ENCODE data around the gene CDC42EP4. TPM values are rescaled to one million over a fixed set of nuclear protein-coding genes. Genes with fewer than 3 reads are reported as not detected.
A peak's percentile ranks its signal among the peaks of the same experiment; 100 is the strongest.
"Not testable (repeated sequence)": the region's sequence is repeated elsewhere in the genome, so short reads cannot be mapped to it uniquely, and the experiment has no call there.

The CDC42EP4 gene
- polyA plus RNA-seq, 6 donors from 2014 or later = 0.09 to 0.21 (median 0.12) TPM; not detected in 2

- H3K36me3 Mint-ChIP-seq = no peaks in the 10 kb centered on the region
These were observed 43.0 kb downstream of the CDC42EP4 start for GRCh38 chr17:73268582-73269328.

DNA sequence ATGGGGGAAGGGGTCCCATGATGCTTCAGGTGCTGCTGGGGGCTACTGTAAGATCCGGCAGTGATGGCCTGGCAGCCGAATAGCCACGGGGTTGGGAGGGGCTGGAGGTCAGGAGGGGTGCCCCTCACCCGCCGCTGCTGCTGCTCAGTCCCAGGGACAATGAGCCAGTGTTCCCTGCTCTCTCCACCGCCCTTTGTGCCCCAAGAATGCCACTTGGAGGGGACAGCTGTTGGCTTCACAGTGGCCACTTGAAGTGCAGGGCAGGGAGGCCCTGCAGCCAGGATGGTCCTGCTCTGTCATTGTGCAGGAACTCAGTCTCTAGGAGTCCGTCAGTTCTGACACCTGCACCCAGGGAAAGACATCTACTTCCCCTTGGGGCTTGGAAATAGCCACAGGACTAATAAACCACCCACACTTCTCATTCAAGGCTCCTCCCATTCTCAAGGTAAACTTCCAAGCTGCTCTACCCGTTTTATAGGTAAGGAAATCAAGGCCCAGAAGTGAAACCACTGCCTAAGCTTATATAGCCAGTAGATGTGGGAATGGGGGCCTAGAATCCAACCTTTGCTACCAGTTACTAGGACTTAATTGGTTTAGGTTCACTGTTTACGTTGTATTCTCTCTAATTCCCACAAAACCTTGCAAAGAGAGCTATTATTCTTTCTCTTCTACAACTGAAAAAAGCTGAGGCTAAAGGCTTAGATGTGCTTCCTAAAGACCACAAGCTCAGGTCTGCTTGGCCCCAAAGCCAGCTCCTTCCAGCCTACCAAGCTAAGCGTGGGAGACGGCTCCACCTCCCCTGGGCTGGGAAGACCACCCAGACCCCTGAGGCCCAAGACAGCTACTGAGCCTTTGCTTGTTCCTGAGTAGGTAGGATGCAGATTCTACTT lies 43.9 kb downstream of the CDC42EP4 start:
- DNase-seq (no peak), ATAC-seq (ENCODE audit: low read depth in 2 of 2) (no peak)
- Mint-ChIP-seq H3K27ac (no peak overlapping the region), H3K4me3 (no peak overlapping the region), H3K9me3 (peaks cover 0 to 1% (median 0%) of the 10 kb centered on the region in 7 donors), H3K4me1 (no peaks in the 10 kb centered on the region), H3K27me3 (no peaks in the 10 kb centered on the region), H3K36me3 (no peaks in the 10 kb centered on the region)

More at GRCh38 chr17:73268582-73269328, 43.0 kb downstream of the CDC42EP4 start:
- no peaks in the 10 kb centered on the region for H3K27me3 Mint-ChIP-seq
- no peak overlapping the region for H3K4me3 Mint-ChIP-seq
- H3K9me3 Mint-ChIP-seq = no peaks in the 10 kb centered on the region
- H3K27ac Mint-ChIP-seq = no peak overlapping the region
- ATAC-seq (ENCODE audit: low read depth in 2 of 2) (no peak), DNase-seq (no peak)
- no peaks in the 10 kb centered on the region for H3K4me1 Mint-ChIP-seq

GRCh38 chr17:73266796-73267195 lies 45.0 kb downstream of the CDC42EP4 start:
- H3K36me3 Mint-ChIP-seq = no peaks in the 10 kb centered on the region
- H3K27me3 Mint-ChIP-seq = no peaks in the 10 kb centered on the region
- H3K9me3 Mint-ChIP-seq = peaks cover 0 to 1% (median 0%) of the 10 kb centered on the region in 7 donors
- no peaks in the 10 kb centered on the region for H3K4me1 Mint-ChIP-seq
- DNase-seq (no peak), ATAC-seq (ENCODE audit: low read depth in 2 of 2) (no peak)
- no peak overlapping the region for H3K4me3 Mint-ChIP-seq
- no peak overlapping the region for H3K27ac Mint-ChIP-seq

DNA sequence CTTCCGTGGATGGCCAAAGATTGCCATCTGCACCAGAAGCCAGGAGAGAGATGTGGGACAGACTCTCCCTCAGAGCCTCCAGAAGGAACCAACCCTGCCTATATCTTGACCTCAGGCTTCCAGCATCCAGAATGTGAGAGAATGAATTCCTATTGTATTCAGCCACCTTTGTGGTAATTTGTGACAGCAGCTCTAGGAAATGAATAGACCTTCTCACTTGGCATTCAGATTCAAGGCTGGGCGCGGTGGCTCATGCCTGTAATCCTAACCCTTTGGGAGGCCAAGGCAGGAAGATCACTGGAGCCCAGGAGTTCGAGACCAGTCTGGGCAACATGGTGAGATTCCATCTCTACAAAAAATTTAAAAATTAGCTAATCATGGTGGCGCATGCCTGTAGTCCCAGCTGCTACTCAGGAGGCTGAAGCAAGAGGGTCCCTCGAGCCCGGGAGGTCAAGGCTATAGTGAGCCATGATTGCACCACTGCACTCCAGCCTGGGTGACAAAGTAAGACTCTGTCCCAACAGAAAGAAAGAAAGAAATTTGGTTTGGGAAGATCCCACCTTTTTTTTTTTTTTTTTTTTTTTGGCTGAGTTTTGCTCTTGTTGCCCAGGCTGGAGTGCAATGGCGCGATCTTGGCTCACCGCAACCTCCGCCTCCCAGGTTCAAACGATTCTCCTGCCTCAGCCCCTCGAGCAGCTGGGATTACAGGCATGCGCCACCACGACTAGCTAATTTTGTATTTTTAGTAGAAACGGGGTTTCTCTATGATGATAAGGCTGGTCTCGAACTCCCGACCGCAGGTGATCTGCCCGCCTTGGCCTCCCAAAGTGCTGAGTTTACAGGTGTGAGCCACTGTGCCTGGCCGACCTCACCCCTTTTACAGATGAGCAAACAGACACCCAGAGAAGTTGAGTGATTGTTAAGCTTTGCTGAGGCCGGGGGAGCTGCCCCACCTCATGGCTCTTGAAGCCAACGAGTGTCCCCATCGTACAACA lies 45.9 kb downstream of the CDC42EP4 start:
- Mint-ChIP-seq H3K27me3 (no peaks in the 10 kb centered on the region), H3K4me1 (no peaks in the 10 kb centered on the region), H3K4me3 (no peak overlapping the region), H3K36me3 (no peaks in the 10 kb centered on the region), H3K27ac (no peak overlapping the region), H3K9me3 (peaks cover 0 to 1% (median 0%) of the 10 kb centered on the region in 7 donors)
- ATAC-seq (ENCODE audit: low read depth in 2 of 2) (no peak), DNase-seq (no peak)

DNA sequence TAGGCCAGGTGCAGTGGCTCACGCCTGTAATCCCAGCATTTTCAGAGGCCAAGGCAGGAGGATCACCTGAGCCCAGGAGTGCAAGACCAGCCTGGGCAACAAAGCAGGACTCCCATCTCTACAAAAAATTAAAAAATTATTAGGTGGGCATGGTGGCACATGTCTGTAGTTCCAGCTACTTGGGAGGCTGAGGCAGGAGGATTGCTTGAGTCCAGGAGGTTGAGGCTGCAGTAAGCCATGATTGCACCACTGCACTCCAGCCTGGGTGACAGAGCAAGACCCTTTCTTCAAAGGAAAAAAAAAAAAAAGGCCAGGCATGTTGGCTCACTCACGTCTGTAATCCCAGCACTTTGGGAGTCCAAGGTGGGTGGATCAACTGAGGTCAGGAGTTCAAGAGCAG lies 47.4 kb downstream of the CDC42EP4 start:
- not testable (repeated sequence) for H3K27me3 Mint-ChIP-seq, H3K36me3 Mint-ChIP-seq

DNA sequence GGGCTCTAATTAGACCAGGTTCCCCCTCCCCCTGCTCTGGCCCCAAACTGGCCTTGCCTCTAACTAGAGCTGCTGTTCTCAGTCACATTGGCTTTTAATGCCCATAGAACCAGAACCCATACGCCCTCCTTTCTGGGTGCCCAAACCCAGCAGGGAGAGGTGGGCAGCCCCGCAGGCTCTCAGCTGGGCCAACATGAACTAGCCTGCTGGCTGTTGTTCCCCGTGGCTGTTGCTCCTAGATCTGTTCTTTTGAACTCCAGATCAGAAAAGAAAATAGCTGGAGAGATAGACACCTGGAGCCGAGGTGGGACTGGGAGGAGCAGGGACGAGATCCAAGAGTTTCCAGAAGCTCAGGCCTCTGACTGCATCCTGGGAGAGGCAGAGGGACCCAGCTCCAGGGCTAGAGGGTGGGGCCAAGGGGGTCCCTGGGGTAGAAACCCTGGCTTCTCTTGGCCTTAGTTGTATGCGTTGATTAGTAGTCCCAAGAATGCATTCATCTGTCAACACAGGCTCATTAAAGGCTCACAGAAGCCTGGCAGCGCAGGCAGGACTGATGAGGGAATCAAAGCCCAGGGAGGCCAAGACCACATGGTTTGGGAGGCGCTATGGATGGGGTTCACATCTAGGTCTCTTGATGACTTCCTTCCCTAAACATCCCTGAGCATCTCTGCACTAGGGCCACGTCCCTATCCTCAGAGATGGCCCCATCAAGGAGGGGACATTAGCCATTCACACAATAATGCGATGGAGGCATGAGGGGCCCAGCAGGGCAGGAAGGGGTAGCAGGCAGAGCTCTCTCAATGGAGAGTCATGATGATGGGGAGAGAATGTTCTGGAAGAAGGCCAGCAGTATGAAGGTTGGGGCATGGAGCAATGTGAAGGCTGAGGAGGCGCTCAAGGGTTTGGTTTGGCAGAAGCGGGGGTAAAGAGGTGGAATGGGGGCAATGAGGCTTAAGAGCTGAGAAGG lies 48.8 kb downstream of the CDC42EP4 start:
- no peaks in the 10 kb centered on the region for H3K27me3 Mint-ChIP-seq
- no peak for ATAC-seq (ENCODE audit: low read depth in 2 of 2)
- H3K27ac Mint-ChIP-seq = no peak overlapping the region
- H3K4me1 Mint-ChIP-seq = no peaks in the 10 kb centered on the region
- peaks cover 0 to 1% (median 0%) of the 10 kb centered on the region in 7 donors for H3K9me3 Mint-ChIP-seq
- no peak for DNase-seq
- H3K36me3 Mint-ChIP-seq = no peaks in the 10 kb centered on the region
- H3K4me3 Mint-ChIP-seq = no peak overlapping the region

More for the DNA sequence above, 47.4 kb downstream of the CDC42EP4 start:
- not testable (repeated sequence) for H3K4me3 Mint-ChIP-seq; H3K9me3 Mint-ChIP-seq; ATAC-seq (ENCODE audit: low read depth in 2 of 2); H3K27ac Mint-ChIP-seq; DNase-seq; H3K4me1 Mint-ChIP-seq

GRCh38 chr17:73261952-73262675 lies 49.7 kb downstream of the CDC42EP4 start:
- Mint-ChIP-seq H3K4me3 (no peak overlapping the region), H3K9me3 (peaks cover 0 to 1% (median 0%) of the 10 kb centered on the region in 7 donors), H3K4me1 (no peaks in the 10 kb centered on the region), H3K27me3 (no peaks in the 10 kb centered on the region), H3K27ac (no peak overlapping the region), H3K36me3 (no peaks in the 10 kb centered on the region)
- DNase-seq (no peak), ATAC-seq (ENCODE audit: low read depth in 2 of 2) (no peak)

DNA sequence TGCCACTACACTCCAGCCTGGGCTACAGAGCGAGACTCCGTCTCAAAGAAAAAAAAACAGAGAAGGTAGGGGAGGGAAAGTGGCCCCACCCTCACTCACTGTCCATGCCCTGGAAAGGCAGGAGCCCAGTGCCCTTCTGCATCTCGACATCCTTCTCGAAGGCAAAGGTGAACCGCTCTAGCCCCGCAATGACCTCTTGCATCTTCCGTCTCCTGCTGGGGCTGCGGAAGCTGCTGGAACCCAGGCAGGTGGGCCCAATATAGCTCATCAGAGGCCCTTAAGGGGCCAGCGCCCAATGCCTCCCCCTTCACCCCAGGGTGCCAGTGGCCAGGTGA lies 50.2 kb downstream of the CDC42EP4 start, which contains the start of gene CPSF4L:
Gene CPSF4L, minus strand, starts transcription at position 264 of the 335 bp plus-strand sequence. Its CDS starts 62 bp downstream, at position 202.
- Mint-ChIP-seq H3K27ac (no peak within 1 kb of the TSS), H3K27me3 (no peaks in the 10 kb centered on the region), H3K9me3 (peaks cover 0 to 1% (median 0%) of the 10 kb centered on the region in 7 donors), H3K36me3 (no peaks in the 10 kb centered on the region), H3K4me1 (no peaks in the 10 kb centered on the region), H3K4me3 (no peak within 1 kb of the TSS)
- DNase-seq = no peak
- no peak for ATAC-seq (ENCODE audit: low read depth in 2 of 2)

DNA sequence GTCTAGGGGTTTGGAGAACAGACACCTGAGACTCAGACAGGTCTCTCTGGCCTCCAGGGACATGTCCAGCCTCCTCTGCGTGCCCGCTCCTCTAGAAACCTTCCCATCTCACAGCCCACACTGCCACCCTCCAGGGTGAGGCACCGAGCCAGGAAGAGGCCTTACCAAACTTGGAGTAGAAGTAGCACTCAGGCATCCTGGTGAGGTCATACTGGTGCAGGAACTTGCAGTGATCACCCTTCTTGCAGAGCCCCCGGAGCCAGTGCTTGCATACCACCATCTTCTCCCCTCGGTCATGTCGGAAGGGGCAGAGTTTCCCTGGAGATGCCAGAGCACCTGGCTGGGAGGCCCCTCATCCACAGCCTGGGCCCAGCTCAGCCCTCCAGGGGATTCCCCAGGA lies 54.3 kb downstream of the CDC42EP4 start:
- ATAC-seq (ENCODE audit: low read depth in 2 of 2) = no peak
- peaks cover 0 to 6% (median 3%) of the 10 kb centered on the region in 3 donors for H3K4me1 Mint-ChIP-seq
- no peaks in the 10 kb centered on the region for H3K27me3 Mint-ChIP-seq
- no peak for DNase-seq
- no peak overlapping the region for H3K27ac Mint-ChIP-seq
- no peaks in the 10 kb centered on the region for H3K36me3 Mint-ChIP-seq
- no peak overlapping the region for H3K4me3 Mint-ChIP-seq
- no peaks in the 10 kb centered on the region for H3K9me3 Mint-ChIP-seq

DNA sequence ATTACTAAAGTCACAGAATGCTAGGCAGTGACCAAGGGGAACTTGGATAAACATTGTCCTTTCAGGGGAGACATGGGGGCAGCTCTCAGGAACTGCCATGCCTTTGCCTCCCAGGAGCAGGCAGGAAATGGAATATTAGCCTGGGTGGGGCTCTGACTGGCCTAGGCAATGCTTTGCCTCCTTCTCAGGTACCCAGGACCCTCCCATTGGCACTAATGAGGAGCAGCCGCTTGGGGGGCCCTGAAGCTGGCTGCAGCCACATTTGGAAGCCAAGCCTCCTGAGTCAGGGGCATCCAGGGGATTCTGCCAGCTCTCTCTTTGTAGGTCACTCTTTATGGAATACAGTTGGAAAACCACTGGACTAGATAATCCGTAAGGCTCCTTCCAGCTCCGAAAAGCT lies 55.6 kb downstream of the CDC42EP4 start:
- ATAC-seq (ENCODE audit: low read depth in 2 of 2) = no peak
- Mint-ChIP-seq H3K27ac (no peak overlapping the region), H3K4me1 (peaks cover 0 to 6% (median 3%) of the 10 kb centered on the region in 3 donors), H3K27me3 (no peaks in the 10 kb centered on the region), H3K36me3 (no peaks in the 10 kb centered on the region), H3K9me3 (no peaks in the 10 kb centered on the region), H3K4me3 (no peak overlapping the region)
- DNase-seq = no peak

- Mint-ChIP-seq H3K4me1 (peaks cover 0 to 6% (median 3%) of the 10 kb centered on the region in 3 donors), H3K9me3 (no peaks in the 10 kb centered on the region), H3K36me3 (no peaks in the 10 kb centered on the region), H3K27me3 (no peaks in the 10 kb centered on the region), H3K27ac (no peak overlapping the region), H3K4me3 (no peak overlapping the region)
- ATAC-seq (ENCODE audit: low read depth in 2 of 2) (peak; percentile 63), DNase-seq (peak; percentile 33)
These were observed 56.1 kb downstream of the CDC42EP4 start for GRCh38 chr17:73255671-73256181.
